Measurements from ENCODE around the gene GDPGP1. TPM values are rescaled to one million over a fixed set of nuclear protein-coding genes. Genes with fewer than 3 reads are reported as not detected.

The GDPGP1 gene
- total and polyA plus RNA-seq, 2 experiments from 2014 or later = 0.61 to 3.8 TPM

DNA sequence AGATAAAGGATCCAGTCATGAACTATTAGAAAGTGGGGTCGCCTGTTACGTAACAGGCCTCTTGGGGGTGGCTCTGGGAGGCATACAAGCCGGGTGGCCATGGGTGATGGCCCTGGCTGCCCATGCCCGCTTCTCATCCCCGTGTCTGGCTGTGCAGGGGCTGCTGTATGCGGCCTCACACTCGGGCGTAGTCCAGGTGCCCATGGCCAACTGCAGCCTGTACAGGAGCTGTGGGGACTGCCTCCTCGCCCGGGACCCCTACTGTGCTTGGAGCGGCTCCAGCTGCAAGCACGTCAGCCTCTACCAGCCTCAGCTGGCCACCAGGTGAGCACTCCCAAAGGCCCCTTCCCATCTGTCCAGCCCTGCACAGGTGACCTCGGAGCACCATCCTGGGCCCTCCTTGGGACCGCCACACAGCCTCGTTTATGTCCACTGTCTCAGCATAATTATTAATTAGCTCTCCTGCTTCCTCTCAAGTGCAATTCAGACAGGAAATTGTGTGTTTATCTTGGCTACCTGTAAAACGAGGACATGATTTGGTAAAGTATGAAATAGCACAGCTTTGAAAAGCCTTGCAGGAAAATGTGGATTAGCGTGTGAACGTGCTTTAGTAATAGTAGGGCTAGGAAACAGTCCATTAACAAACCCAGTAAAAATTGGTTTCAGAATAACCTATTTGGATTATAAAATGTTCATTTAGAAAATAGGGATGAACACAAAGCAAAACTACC is 8.3 kb upstream of the GDPGP1 start (continued):
- no peak for TF ChIP-seq EZH2 (IDR thresholded peaks at IDR 0.05; ENCODE audit: low read depth, unreplicated experiment)
- TF ChIP-seq, protein P1, sequence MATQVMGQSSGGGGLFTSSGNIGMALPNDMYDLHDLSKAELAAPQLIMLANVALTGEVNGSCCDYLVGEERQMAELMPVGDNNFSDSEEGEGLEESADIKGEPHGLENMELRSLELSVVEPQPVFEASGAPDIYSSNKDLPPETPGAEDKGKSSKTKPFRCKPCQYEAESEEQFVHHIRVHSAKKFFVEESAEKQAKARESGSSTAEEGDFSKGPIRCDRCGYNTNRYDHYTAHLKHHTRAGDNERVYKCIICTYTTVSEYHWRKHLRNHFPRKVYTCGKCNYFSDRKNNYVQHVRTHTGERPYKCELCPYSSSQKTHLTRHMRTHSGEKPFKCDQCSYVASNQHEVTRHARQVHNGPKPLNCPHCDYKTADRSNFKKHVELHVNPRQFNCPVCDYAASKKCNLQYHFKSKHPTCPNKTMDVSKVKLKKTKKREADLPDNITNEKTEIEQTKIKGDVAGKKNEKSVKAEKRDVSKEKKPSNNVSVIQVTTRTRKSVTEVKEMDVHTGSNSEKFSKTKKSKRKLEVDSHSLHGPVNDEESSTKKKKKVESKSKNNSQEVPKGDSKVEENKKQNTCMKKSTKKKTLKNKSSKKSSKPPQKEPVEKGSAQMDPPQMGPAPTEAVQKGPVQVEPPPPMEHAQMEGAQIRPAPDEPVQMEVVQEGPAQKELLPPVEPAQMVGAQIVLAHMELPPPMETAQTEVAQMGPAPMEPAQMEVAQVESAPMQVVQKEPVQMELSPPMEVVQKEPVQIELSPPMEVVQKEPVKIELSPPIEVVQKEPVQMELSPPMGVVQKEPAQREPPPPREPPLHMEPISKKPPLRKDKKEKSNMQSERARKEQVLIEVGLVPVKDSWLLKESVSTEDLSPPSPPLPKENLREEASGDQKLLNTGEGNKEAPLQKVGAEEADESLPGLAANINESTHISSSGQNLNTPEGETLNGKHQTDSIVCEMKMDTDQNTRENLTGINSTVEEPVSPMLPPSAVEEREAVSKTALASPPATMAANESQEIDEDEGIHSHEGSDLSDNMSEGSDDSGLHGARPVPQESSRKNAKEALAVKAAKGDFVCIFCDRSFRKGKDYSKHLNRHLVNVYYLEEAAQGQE (IDR thresholded peaks at IDR 0.05; ENCODE audit: unreplicated experiment) = no peak

DNA sequence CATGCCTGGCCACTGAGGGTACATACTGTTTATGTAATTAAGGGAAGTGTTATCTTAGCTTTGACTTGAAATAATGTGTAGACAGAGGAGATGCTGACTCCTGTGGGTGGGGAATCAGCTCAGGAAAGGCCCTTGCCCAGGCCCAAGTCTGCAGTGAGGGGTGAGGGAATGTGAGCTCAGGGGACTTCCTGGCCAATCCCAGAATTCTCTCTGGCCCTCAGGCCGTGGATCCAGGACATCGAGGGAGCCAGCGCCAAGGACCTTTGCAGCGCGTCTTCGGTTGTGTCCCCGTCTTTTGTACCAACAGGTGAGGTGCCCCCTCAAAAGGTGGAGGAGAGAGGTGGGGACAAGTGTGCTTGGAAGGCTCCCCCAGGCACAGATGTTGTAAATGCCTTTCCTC is 6.7 kb upstream of the GDPGP1 start:
- ATAC-seq (no peak), DNase-seq (ENCODE audit: low spot score) (no peak)
- H3K4me1 ChIP-seq (ENCODE audit: insufficient read depth) = peaks cover under 1% of the 10 kb centered on the region; the same call in 1 of the 2 replicates
- no peaks in the 10 kb centered on the region for H3K9me2 ChIP-seq (ENCODE audit: insufficient read depth)
- peaks cover 8% of the 10 kb centered on the region for H3K27me3 Mint-ChIP-seq (ENCODE audit: insufficient read depth, low read depth, poor library complexity)
- H3K27me3 ChIP-seq (ENCODE audit: insufficient read depth) = no peaks in the 10 kb centered on the region
- H3K4me1 Mint-ChIP-seq = peaks cover 2% of the 10 kb centered on the region; the same call in 1 of the 3 replicates
- H3K4me3 Mint-ChIP-seq = no peak overlapping the region
- no peak overlapping the region for H3K4me2 ChIP-seq
- H3K27ac Mint-ChIP-seq = no peak overlapping the region
- no peaks in the 10 kb centered on the region for H3F3A ChIP-seq (replicated peaks; ENCODE audit: low read depth)
- H3K36me3 ChIP-seq (ENCODE audit: insufficient read depth) = peaks cover 12% of the 10 kb centered on the region
- no peaks in the 10 kb centered on the region for H3K9me3 Mint-ChIP-seq
- no peak overlapping the region for H3K4me3 ChIP-seq
- peaks cover 31% of the 10 kb centered on the region for H3K36me3 Mint-ChIP-seq (ENCODE audit: low read depth)
- H3K27ac ChIP-seq (ENCODE audit: low read depth) = no peak overlapping the region
- H2AFZ ChIP-seq = no peak overlapping the region
- no peaks in the 10 kb centered on the region; the same call in 1 of the 2 replicates for H4K20me1 ChIP-seq (replicated peaks; ENCODE audit: insufficient read depth)
- no peaks in the 10 kb centered on the region for H3K79me2 ChIP-seq (replicated peaks; ENCODE audit: insufficient read depth)
- TF ChIP-seq CREB1 (CRISPR knock-in tag; IDR thresholded peaks at IDR 0.05; ENCODE audit: low read depth) = no peak
- TF ChIP-seq, protein P2, sequence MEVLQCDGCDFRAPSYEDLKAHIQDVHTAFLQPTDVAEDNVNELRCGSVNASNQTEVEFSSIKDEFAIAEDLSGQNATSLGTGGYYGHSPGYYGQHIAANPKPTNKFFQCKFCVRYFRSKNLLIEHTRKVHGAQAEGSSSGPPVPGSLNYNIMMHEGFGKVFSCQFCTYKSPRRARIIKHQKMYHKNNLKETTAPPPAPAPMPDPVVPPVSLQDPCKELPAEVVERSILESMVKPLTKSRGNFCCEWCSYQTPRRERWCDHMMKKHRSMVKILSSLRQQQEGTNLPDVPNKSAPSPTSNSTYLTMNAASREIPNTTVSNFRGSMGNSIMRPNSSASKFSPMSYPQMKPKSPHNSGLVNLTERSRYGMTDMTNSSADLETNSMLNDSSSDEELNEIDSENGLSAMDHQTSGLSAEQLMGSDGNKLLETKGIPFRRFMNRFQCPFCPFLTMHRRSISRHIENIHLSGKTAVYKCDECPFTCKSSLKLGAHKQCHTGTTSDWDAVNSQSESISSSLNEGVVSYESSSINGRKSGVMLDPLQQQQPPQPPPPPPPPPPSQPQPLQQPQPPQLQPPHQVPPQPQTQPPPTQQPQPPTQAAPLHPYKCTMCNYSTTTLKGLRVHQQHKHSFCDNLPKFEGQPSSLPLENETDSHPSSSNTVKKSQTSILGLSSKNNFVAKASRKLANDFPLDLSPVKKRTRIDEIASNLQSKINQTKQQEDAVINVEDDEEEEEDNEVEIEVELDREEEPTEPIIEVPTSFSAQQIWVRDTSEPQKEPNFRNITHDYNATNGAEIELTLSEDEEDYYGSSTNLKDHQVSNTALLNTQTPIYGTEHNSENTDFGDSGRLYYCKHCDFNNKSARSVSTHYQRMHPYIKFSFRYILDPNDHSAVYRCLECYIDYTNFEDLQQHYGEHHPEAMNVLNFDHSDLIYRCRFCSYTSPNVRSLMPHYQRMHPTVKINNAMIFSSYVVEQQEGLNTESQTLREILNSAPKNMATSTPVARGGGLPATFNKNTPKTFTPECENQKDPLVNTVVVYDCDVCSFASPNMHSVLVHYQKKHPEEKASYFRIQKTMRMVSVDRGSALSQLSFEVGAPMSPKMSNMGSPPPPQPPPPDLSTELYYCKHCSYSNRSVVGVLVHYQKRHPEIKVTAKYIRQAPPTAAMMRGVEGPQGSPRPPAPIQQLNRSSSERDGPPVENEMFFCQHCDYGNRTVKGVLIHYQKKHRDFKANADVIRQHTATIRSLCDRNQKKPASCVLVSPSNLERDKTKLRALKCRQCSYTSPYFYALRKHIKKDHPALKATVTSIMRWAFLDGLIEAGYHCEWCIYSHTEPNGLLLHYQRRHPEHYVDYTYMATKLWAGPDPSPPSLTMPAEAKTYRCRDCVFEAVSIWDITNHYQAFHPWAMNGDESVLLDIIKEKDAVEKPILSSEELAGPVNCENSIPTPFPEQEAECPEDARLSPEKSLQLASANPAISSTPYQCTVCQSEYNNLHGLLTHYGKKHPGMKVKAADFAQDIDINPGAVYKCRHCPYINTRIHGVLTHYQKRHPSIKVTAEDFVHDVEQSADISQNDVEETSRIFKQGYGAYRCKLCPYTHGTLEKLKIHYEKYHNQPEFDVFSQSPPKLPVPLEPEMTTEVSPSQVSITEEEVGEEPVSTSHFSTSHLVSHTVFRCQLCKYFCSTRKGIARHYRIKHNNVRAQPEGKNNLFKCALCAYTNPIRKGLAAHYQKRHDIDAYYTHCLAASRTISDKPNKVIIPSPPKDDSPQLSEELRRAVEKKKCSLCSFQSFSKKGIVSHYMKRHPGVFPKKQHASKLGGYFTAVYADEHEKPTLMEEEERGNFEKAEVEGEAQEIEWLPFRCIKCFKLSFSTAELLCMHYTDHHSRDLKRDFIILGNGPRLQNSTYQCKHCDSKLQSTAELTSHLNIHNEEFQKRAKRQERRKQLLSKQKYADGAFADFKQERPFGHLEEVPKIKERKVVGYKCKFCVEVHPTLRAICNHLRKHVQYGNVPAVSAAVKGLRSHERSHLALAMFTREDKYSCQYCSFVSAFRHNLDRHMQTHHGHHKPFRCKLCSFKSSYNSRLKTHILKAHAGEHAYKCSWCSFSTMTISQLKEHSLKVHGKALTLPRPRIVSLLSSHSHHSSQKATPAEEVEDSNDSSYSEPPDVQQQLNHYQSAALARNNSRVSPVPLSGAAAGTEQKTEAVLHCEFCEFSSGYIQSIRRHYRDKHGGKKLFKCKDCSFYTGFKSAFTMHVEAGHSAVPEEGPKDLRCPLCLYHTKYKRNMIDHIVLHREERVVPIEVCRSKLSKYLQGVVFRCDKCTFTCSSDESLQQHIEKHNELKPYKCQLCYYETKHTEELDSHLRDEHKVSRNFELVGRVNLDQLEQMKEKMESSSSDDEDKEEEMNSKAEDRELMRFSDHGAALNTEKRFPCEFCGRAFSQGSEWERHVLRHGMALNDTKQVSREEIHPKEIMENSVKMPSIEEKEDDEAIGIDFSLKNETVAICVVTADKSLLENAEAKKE (CRISPR knock-in tag; IDR thresholded peaks at IDR 0.05) = no peak
- TF ChIP-seq NANOG (IDR thresholded peaks at IDR 0.05; ENCODE audit: borderline replicate concordance) = no peak
- TF ChIP-seq, protein P3, sequence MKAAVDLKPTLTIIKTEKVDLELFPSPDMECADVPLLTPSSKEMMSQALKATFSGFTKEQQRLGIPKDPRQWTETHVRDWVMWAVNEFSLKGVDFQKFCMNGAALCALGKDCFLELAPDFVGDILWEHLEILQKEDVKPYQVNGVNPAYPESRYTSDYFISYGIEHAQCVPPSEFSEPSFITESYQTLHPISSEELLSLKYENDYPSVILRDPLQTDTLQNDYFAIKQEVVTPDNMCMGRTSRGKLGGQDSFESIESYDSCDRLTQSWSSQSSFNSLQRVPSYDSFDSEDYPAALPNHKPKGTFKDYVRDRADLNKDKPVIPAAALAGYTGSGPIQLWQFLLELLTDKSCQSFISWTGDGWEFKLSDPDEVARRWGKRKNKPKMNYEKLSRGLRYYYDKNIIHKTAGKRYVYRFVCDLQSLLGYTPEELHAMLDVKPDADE (IDR thresholded peaks at IDR 0.05) = no peak
- no peak for TF ChIP-seq ZNF114 (CRISPR knock-in tag; IDR thresholded peaks at IDR 0.05)
- TF ChIP-seq STAT1 (IDR thresholded peaks at IDR 0.05; ENCODE audit: unreplicated experiment) = no peak
- no peak for TF ChIP-seq ZNF331 (CRISPR knock-in tag; IDR thresholded peaks at IDR 0.05; ENCODE audit: low read depth)
- TF ChIP-seq EZH2phosphoT487 (IDR thresholded peaks at IDR 0.05; ENCODE audit: unreplicated experiment) = no peak
- no peak for TF ChIP-seq POLR2AphosphoS5 (IDR thresholded peaks at IDR 0.05; ENCODE audit: low read depth)
- TF ChIP-seq, protein P4, sequence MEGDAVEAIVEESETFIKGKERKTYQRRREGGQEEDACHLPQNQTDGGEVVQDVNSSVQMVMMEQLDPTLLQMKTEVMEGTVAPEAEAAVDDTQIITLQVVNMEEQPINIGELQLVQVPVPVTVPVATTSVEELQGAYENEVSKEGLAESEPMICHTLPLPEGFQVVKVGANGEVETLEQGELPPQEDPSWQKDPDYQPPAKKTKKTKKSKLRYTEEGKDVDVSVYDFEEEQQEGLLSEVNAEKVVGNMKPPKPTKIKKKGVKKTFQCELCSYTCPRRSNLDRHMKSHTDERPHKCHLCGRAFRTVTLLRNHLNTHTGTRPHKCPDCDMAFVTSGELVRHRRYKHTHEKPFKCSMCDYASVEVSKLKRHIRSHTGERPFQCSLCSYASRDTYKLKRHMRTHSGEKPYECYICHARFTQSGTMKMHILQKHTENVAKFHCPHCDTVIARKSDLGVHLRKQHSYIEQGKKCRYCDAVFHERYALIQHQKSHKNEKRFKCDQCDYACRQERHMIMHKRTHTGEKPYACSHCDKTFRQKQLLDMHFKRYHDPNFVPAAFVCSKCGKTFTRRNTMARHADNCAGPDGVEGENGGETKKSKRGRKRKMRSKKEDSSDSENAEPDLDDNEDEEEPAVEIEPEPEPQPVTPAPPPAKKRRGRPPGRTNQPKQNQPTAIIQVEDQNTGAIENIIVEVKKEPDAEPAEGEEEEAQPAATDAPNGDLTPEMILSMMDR (conservative IDR thresholded peaks at IDR 0.05; ENCODE audit: low read depth in 2 of 2) = no peak
- no peak for TF ChIP-seq EZH2 (IDR thresholded peaks at IDR 0.05; ENCODE audit: low read depth, unreplicated experiment)
